RCC 7860 (cell line): ENCODE results near the gene DES.
A peak's percentile ranks its signal among the peaks of the same experiment; 100 is the strongest.
"Not testable (repeated sequence)": the region's sequence is repeated elsewhere in the genome, so short reads cannot be mapped to it uniquely, and the experiment has no call there.

ENCODE experiments used
- DNase-seq: peaks from one replicate; pipeline ENCODE4 v3.0.0-alpha.2; 2015; ENCODE audit warnings: low spot score
- FAIRE-seq: peaks from 2 replicates; lab custom pipeline; 2012; peaks lifted over from hg19 to GRCh38; lab: Jason Lieb, UNC

Gene DES

GRCh38 chr2:219418155-219419011, at the start of gene DES:
TSS of gene DES (plus strand) at chr2:219418377. CDS start at chr2:219418463, 86 bp downstream.
- no peak for FAIRE-seq

GRCh38 chr2:219368690-219369191, 49.4 kb upstream of the DES start:
- DNase-seq (no peak), FAIRE-seq (no peak)

More at GRCh38 chr2:219418155-219419011, at the start of gene DES:
- DNase-seq, result no peak

- DNase-seq, result no peak
- FAIRE-seq, result no peak
These were observed 48.7 kb upstream of the DES start for GRCh38 chr2:219369447-219369861.

GRCh38 chr2:219378163-219378851, 39.9 kb upstream of the DES start:
- no peak for FAIRE-seq
- no peak for DNase-seq

GRCh38 chr2:219380926-219381325, 37.3 kb upstream of the DES start:
- FAIRE-seq, result no peak
- no peak for DNase-seq

- DNase-seq, result no peak
- no peak for FAIRE-seq
These were observed 36.7 kb upstream of the DES start for GRCh38 chr2:219381448-219381847.

GRCh38 chr2:219384083-219384713, 34.0 kb upstream of the DES start:
- FAIRE-seq, result no peak
- no peak for DNase-seq

- FAIRE-seq (no peak), DNase-seq (no peak)
These were observed 33.3 kb upstream of the DES start for GRCh38 chr2:219384859-219385258.

- no peak for FAIRE-seq
These were observed 32.1 kb upstream of the DES start for GRCh38 chr2:219385958-219386520.

GRCh38 chr2:219386532-219387280, 31.5 kb upstream of the DES start:
- DNase-seq (no peak), FAIRE-seq (no peak)

More at GRCh38 chr2:219385958-219386520, 32.1 kb upstream of the DES start:
- DNase-seq, result no peak

- DNase-seq (peak; percentile 81), FAIRE-seq (no peak)
These were observed 30.7 kb upstream of the DES start, which contains the start of gene DNPEP for GRCh38 chr2:219387306-219388120. TSS of gene DNPEP (minus strand) at chr2:219387912. CDS start at chr2:219387794, 118 bp downstream.

- FAIRE-seq (no peak), DNase-seq (peak; percentile 87)
These were observed 29.9 kb upstream of the DES start for GRCh38 chr2:219388121-219388906.

GRCh38 chr2:219388907-219389156, 29.3 kb upstream of the DES start:
- DNase-seq, result no peak
- FAIRE-seq, result no peak

GRCh38 chr2:219392754-219393153, 25.4 kb upstream of the DES start:
- no peak for FAIRE-seq

GRCh38 chr2:219395056-219395455, 23.1 kb upstream of the DES start:
- not testable (repeated sequence) for DNase-seq, FAIRE-seq

More at GRCh38 chr2:219392754-219393153, 25.4 kb upstream of the DES start:
- no peak for DNase-seq

GRCh38 chr2:219395609-219396008, 22.6 kb upstream of the DES start:
- FAIRE-seq (no peak), DNase-seq (no peak)

GRCh38 chr2:219396863-219397457, 21.2 kb upstream of the DES start:
- FAIRE-seq (no peak), DNase-seq (no peak)

GRCh38 chr2:219398721-219399363, 19.3 kb upstream of the DES start:
- DNase-seq (no peak), FAIRE-seq (no peak)
